GM12891 (cell line): Measurements from ENCODE around the gene TCN2.
"Not testable (repeated sequence)": the region's sequence is repeated elsewhere in the genome, so short reads cannot be mapped to it uniquely, and the experiment has no call there.

Experiments used
- DNase-seq: peaks from one replicate; pipeline ENCODE4 v3.0.0; 2011; ENCODE audit warnings: low spot score; ENCODE audit not compliant: insufficient read length
- FAIRE-seq: peaks from 2 replicates; lab custom pipeline; 2011; peaks lifted over from hg19 to GRCh38; lab: Jason Lieb, UNC
- PAX5 ChIP-seq: IDR thresholded peaks from 2 replicates; pipeline ENCODE4 v1.6.1; 2011; ENCODE audit warnings: low read length, moderate library complexity, mild to moderate bottlenecking; ENCODE audit not compliant: insufficient read depth, severe bottlenecking
- POLR2A ChIP-seq: IDR thresholded peaks from 2 replicates; pipeline ENCODE4 v1.6.1; 2011; ENCODE audit warnings: low read depth, low read length, control low read depth
- POLR2AphosphoS5 ChIP-seq: IDR thresholded peaks from 2 replicates; pipeline ENCODE4 v1.6.1; 2011; ENCODE audit warnings: low read depth, low read length, control low read depth
- POU2F2 ChIP-seq: IDR thresholded peaks from 2 replicates; pipeline ENCODE4 v1.6.1; 2011; ENCODE audit warnings: low read depth, mild to moderate bottlenecking, control low read depth, low read length, moderate library complexity
- SPI1 ChIP-seq: IDR thresholded peaks from 2 replicates; pipeline ENCODE4 v1.6.1; 2011; ENCODE audit warnings: low read depth, low read length, control low read depth
- TAF1 ChIP-seq: IDR thresholded peaks from 2 replicates; pipeline ENCODE4 v1.6.1; 2011; ENCODE audit warnings: low read depth, low read length, control low read depth

The TCN2 gene

GRCh38 chr22:30566125-30566524 lies 40.8 kb upstream of the TCN2 start:
- TF ChIP-seq TAF1 (no peak), POLR2AphosphoS5 (no peak), SPI1 (no peak), PAX5 (no peak), POLR2A (no peak), POU2F2 (no peak)
- FAIRE-seq (no peak), DNase-seq (no peak)

GRCh38 chr22:30567277-30567676 lies 39.7 kb upstream of the TCN2 start:
- not testable (repeated sequence) for DNase-seq, FAIRE-seq

- FAIRE-seq (no peak), DNase-seq (no peak)
- TF ChIP-seq PAX5 (no peak), POLR2A (no peak), POU2F2 (no peak), POLR2AphosphoS5 (no peak), SPI1 (no peak), TAF1 (no peak)
Measured at GRCh38 chr22:30568137-30568805, 38.7 kb upstream of the TCN2 start.

DNA sequence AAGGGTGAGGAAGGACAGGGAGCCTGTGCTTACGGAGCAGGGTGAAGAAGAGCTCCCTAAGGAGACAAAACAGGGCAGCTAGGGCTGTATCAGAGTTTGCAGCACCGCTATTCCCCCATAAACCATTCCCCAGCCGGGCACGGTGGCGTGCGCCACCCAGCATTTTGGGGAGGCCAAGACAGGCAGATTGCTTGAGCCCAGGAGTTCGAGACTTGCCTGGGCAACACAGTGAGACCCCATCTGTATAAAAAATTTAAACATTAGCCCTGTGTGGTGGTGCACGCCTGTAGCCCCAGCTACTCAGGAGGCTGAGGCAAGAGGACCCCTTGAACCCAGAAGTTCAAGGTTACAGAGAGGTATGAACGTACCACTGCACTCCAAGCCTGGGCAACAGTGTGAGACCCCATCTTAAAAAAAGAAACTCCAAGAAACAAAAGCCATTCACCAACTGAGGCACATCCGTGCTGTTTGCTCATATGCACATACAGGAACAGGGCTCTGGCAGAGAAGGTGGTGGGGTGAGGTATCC lies 37.2 kb upstream of the TCN2 start:
- TF ChIP-seq POLR2A (no peak), POU2F2 (no peak), PAX5 (no peak), POLR2AphosphoS5 (no peak), TAF1 (no peak), SPI1 (no peak)
- DNase-seq, result no peak
- no peak for FAIRE-seq

GRCh38 chr22:30572210-30572609 lies 34.8 kb upstream of the TCN2 start:
- FAIRE-seq (no peak), DNase-seq (no peak)
- no peak for TF ChIP-seq TAF1
- no peak for TF ChIP-seq POLR2A
- TF ChIP-seq POLR2AphosphoS5, result no peak
- no peak for TF ChIP-seq POU2F2
- no peak for TF ChIP-seq PAX5
- TF ChIP-seq SPI1, result no peak

DNA sequence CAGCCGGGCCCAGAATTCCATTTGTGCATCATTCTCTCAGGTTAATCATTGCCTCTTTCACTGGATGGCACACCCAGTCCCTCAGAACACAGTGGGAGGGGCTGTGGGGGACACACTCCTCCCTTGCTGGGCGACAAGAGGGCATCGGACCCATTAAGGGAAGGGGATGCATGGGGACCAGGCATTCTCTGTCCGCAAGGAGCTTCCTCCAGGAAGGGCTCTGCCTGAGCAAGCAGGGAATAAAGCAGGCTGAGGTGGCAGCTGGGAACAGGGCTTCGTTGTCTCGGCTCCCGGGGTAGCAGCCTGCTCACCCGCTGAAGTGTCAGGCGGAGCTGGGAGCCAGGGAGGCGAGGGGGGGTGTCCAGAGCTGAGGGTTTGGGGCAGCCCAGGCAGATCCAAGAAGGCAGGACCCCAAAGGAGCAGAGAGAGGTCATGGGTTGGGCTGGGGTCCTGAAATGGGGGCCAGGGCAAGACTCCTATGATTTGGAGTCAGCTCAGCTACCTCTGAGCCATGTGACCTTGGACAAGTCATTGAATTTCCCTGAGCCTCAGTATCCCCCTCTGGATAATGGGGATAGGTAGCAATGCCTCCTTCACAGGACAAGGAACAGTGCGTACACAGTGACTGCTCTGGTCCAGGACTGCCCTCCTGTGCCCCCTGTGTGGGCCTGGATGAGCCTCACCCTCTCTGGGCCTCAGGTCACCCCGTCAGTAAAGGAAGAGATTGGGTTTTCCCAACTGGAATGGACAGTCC lies 34.0 kb upstream of the TCN2 start:
- FAIRE-seq (no peak), DNase-seq (no peak)
- TF ChIP-seq POLR2AphosphoS5 (no peak), POLR2A (no peak), SPI1 (no peak), TAF1 (no peak), PAX5 (no peak)

DNA sequence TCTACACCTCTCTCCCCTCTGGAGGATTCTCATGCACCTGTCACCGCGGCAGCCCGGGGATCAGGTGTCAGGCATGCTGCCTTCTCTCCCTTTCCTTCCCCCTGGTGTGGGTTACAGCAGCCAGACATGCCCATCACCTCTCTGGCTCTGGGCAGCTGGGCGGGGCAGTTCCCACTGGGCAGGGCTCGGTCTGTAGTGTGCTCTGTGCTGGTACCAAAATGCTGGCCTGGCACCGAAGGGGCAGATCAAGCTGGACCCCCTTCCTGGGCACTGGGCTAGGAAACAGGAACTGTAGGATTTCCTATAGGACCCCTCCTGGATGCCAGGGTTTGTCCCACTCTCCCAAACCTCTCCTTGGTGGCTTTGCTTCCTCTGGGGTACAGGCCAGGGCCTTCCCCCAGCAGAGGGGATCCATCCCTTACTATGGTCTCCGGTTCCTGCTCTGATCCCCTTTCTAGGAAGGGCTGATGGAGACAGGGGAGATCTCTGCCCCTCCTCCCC lies 33.3 kb upstream of the TCN2 start:
- FAIRE-seq, result no peak
- TF ChIP-seq SPI1 (no peak), POU2F2 (no peak), TAF1 (no peak), POLR2AphosphoS5 (no peak), PAX5 (no peak), POLR2A (no peak)
- DNase-seq, result no peak

GRCh38 chr22:30574095-30574981 lies 32.6 kb upstream of the TCN2 start, which contains the start of gene GAL3ST1:
Gene GAL3ST1 (minus strand): TSS chr22:30574665. CDS start chr22:30557392, 17,273 bp downstream.
- TF ChIP-seq TAF1 (no peak), PAX5 (no peak)
- FAIRE-seq (no peak), DNase-seq (no peak)

- DNase-seq (no peak), FAIRE-seq (no peak)
- TF ChIP-seq TAF1, result no peak
- no peak for TF ChIP-seq POLR2A
- TF ChIP-seq POLR2AphosphoS5, result peak; percentile 48; the same call in 1 of the 2 replicates
- no peak for TF ChIP-seq SPI1
- no peak for TF ChIP-seq PAX5
- TF ChIP-seq POU2F2, result no peak
Measured at GRCh38 chr22:30574997-30575671, 31.8 kb upstream of the TCN2 start.

GRCh38 chr22:30575859-30576258 lies 31.1 kb upstream of the TCN2 start:
- DNase-seq (no peak), FAIRE-seq (no peak)
- no peak for TF ChIP-seq POLR2A
- no peak for TF ChIP-seq PAX5
- TF ChIP-seq POLR2AphosphoS5, result no peak
- no peak for TF ChIP-seq TAF1
